Uterus (tissue), 2 donors: ENCODE measurements around the gene LACTB.

ENCODE experiments used
- CTCF ChIP-seq, 4 experiments: fragments of 200-600 bp in 2 of 4; fragments of 450-650 bp in 2 of 4; sonication (generic) in 2 of 4; IDR thresholded peaks; one replicate each; pipeline ENCODE4 v1.5.1; 2016 to 2019; ENCODE audit warnings: antibody characterized with exemption in 4 of 4, mild to moderate bottlenecking in 2 of 4, moderate library complexity in 1 of 4
- POLR2A ChIP-seq, 2 donors: fragments of 450-650 bp; IDR thresholded peaks; one replicate each; pipeline ENCODE4 v1.6.1; 2016; ENCODE audit warnings: antibody characterized with exemption in 2 of 2, mild to moderate bottlenecking in 1 of 2, moderate library complexity in 1 of 2

- no peak for TF ChIP-seq CTCF (IDR thresholded peaks at IDR 0.05)
- peak in 1 of 2 donors; percentile 17 for TF ChIP-seq POLR2A (IDR thresholded peaks at IDR 0.05)
Observed at GRCh38 chr15:63089260-63090043, 32.2 kb upstream of the LACTB start.
